ENCODE results near the gene ARHGAP15.
A peak's percentile ranks its signal among the peaks of the same experiment; 100 is the strongest.
"Not testable (repeated sequence)": the region's sequence is repeated elsewhere in the genome, so short reads cannot be mapped to it uniquely, and the experiment has no call there.

ARHGAP15 gene

GRCh38 chr2:143088388-143088787 is 40.8 kb upstream of the ARHGAP15 start:
- no peak overlapping the region for H3K4me3 ChIP-seq (ENCODE audit: low read length)
- no peak for TF ChIP-seq CTCF (conservative IDR thresholded peaks at IDR 0.05; ENCODE audit: low read depth, low read length)
- no peak for DNase-seq (ENCODE audit: low read depth)

- DNase-seq (ENCODE audit: low read depth), result not testable (repeated sequence)
Observed at GRCh38 chr2:143089520-143089919, 39.7 kb upstream of the ARHGAP15 start.

GRCh38 chr2:143110758-143111428 is 18.3 kb upstream of the ARHGAP15 start:
- peak; percentile 5 for DNase-seq (ENCODE audit: low read depth)
- TF ChIP-seq CTCF (conservative IDR thresholded peaks at IDR 0.05; ENCODE audit: low read depth, low read length), result peak; percentile 72
- no peak overlapping the region for H3K4me3 ChIP-seq (ENCODE audit: low read length)

More at GRCh38 chr2:143089520-143089919, 39.7 kb upstream of the ARHGAP15 start:
- not testable (repeated sequence) for H3K4me3 ChIP-seq (ENCODE audit: low read length)

- no peak for TF ChIP-seq CTCF (conservative IDR thresholded peaks at IDR 0.05; ENCODE audit: low read depth, low read length)
- H3K4me3 ChIP-seq (ENCODE audit: low read length), result no peak overlapping the region
- DNase-seq (ENCODE audit: low read depth), result no peak
Observed at GRCh38 chr2:143117225-143117624, 12.0 kb upstream of the ARHGAP15 start.

- H3K4me3 ChIP-seq (ENCODE audit: low read length), result no peak overlapping the region
- DNase-seq (ENCODE audit: low read depth), result no peak
- no peak for TF ChIP-seq CTCF (conservative IDR thresholded peaks at IDR 0.05; ENCODE audit: low read depth, low read length)
Observed at GRCh38 chr2:143121079-143121478, 8.1 kb upstream of the ARHGAP15 start.

GRCh38 chr2:143121957-143122356 is 7.3 kb upstream of the ARHGAP15 start:
- H3K4me3 ChIP-seq (ENCODE audit: low read length), result no peak overlapping the region
- no peak for DNase-seq (ENCODE audit: low read depth)
- TF ChIP-seq CTCF (conservative IDR thresholded peaks at IDR 0.05; ENCODE audit: low read depth, low read length), result no peak

GRCh38 chr2:143123911-143124310 is 5.3 kb upstream of the ARHGAP15 start:
- TF ChIP-seq CTCF (conservative IDR thresholded peaks at IDR 0.05; ENCODE audit: low read depth, low read length), result no peak
- no peak for DNase-seq (ENCODE audit: low read depth)
- H3K4me3 ChIP-seq (ENCODE audit: low read length), result no peak overlapping the region

All from retinal pigment epithelial cell (primary cell).